ENCODE results near the gene FYN. TPM values are rescaled to one million over a fixed set of nuclear protein-coding genes. Genes with fewer than 3 reads are reported as not detected.
A peak's percentile ranks its signal among the peaks of the same experiment; 100 is the strongest.

Gene FYN
- total RNA-seq, 1 experiment from 2014 or later = 37.8 TPM

GRCh38 chr6:111920578-111920977 is 47.3 kb upstream of the FYN start:
- Mint-ChIP-seq H3K36me3 (ENCODE audit: insufficient read depth, unreplicated experiment) (no peaks in the 10 kb centered on the region), H3K27ac (ENCODE audit: low read depth, unreplicated experiment) (no peak overlapping the region), H3K9me3 (ENCODE audit: unreplicated experiment) (no peaks in the 10 kb centered on the region), H3K4me3 (ENCODE audit: unreplicated experiment) (no peak overlapping the region), H3K4me1 (ENCODE audit: insufficient read depth, unreplicated experiment) (peaks cover 9% of the 10 kb centered on the region), H3K27me3 (ENCODE audit: insufficient read depth, unreplicated experiment) (no peaks in the 10 kb centered on the region)
- intact Hi-C loops (cut with micrococcal nuclease) = no loop called here
- POLR2A ChIA-PET = interaction anchor here (1.3 kb wide), 1 partner anchor 18 kb away, joined by 3 read pairs; no protein-coding TSS in a partner anchor
- no peak for DNase-seq (ENCODE audit: unreplicated experiment)
- CTCF ChIA-PET = interaction anchor here (0.6 to 0.7 kb wide), 2 partner anchors 17 to 1634 kb away, joined by 3 read pairs; no protein-coding TSS in a partner anchor
- BruUV-seq (replicated peaks) = no TSS peak
- TF ChIP-seq, protein P1, sequence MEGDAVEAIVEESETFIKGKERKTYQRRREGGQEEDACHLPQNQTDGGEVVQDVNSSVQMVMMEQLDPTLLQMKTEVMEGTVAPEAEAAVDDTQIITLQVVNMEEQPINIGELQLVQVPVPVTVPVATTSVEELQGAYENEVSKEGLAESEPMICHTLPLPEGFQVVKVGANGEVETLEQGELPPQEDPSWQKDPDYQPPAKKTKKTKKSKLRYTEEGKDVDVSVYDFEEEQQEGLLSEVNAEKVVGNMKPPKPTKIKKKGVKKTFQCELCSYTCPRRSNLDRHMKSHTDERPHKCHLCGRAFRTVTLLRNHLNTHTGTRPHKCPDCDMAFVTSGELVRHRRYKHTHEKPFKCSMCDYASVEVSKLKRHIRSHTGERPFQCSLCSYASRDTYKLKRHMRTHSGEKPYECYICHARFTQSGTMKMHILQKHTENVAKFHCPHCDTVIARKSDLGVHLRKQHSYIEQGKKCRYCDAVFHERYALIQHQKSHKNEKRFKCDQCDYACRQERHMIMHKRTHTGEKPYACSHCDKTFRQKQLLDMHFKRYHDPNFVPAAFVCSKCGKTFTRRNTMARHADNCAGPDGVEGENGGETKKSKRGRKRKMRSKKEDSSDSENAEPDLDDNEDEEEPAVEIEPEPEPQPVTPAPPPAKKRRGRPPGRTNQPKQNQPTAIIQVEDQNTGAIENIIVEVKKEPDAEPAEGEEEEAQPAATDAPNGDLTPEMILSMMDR (IDR thresholded peaks at IDR 0.05; ENCODE audit: unreplicated experiment) = no peak

DNA sequence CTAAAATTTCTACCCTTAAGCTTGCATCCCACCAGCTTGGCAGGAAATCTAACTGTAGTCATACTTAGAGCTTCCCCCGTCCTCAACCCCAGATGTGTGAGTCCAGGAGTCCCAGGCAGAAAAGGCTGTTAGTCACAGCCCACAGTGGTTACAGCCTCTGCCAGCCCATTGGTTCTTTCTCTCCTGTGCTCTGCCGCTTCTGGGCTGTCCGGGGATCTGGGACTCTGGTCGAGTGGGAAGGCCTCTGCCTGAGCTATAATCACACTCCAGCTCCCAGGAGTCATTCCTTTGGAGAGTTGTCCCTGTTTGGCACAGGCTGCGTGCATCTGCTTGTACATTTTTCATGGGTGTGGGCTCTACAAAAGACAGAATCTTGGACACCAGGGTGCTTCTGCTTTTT is 45.6 kb upstream of the FYN start:
- BruUV-seq (replicated peaks) = no TSS peak
- TF ChIP-seq, protein P1 (IDR thresholded peaks at IDR 0.05; ENCODE audit: unreplicated experiment) = no peak
- CTCF ChIA-PET = interaction anchor here (0.6 kb wide), 1 partner anchor 449 kb away, joined by 3 read pairs; no protein-coding TSS in a partner anchor

DNA sequence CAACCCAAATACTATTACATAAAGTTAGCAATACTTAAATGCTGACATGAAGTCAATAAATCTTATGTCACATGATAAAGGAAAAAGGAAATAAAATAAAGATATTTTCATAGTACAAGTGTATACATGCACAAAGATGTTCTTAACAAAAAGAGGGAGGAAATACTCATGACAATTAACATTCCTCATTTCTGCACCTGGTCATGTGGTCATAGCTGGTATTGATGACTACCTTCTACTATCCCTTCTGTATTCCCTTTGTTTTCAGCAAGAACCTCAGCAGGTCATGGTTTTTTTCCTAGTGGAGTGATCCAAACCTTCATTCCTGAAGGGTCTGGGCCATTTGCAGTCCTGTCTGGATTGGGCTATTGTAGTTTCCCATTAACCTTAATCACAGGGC is 43.5 kb upstream of the FYN start:
- Mint-ChIP-seq H3K4me3 (ENCODE audit: unreplicated experiment) (no peak overlapping the region), H3K27ac (ENCODE audit: low read depth, unreplicated experiment) (no peak overlapping the region)

More for the DNA sequence above, 45.6 kb upstream of the FYN start:
- intact Hi-C loops (cut with micrococcal nuclease) = no loop called here
- Mint-ChIP-seq H3K4me1 (ENCODE audit: insufficient read depth, unreplicated experiment) (peaks cover 9% of the 10 kb centered on the region), H3K27ac (ENCODE audit: low read depth, unreplicated experiment) (no peak overlapping the region), H3K4me3 (ENCODE audit: unreplicated experiment) (no peak overlapping the region), H3K27me3 (ENCODE audit: insufficient read depth, unreplicated experiment) (no peaks in the 10 kb centered on the region), H3K36me3 (ENCODE audit: insufficient read depth, unreplicated experiment) (no peaks in the 10 kb centered on the region), H3K9me3 (ENCODE audit: unreplicated experiment) (no peaks in the 10 kb centered on the region)
- DNase-seq (ENCODE audit: unreplicated experiment) = peak; percentile 11
- POLR2A ChIA-PET = no interaction called here

GRCh38 chr6:111914617-111915016 is 41.4 kb upstream of the FYN start:
- Mint-ChIP-seq H3K4me3 (ENCODE audit: unreplicated experiment) (no peak overlapping the region), H3K36me3 (ENCODE audit: insufficient read depth, unreplicated experiment) (no peaks in the 10 kb centered on the region), H3K27me3 (ENCODE audit: insufficient read depth, unreplicated experiment) (no peaks in the 10 kb centered on the region), H3K27ac (ENCODE audit: low read depth, unreplicated experiment) (no peak overlapping the region), H3K4me1 (ENCODE audit: insufficient read depth, unreplicated experiment) (no peaks in the 10 kb centered on the region), H3K9me3 (ENCODE audit: unreplicated experiment) (no peaks in the 10 kb centered on the region)
- intact Hi-C loops (cut with micrococcal nuclease) = no loop called here
- POLR2A ChIA-PET = no interaction called here
- TF ChIP-seq, protein P1 (IDR thresholded peaks at IDR 0.05; ENCODE audit: unreplicated experiment) = no peak
- CTCF ChIA-PET = interaction anchor here (0.6 kb wide), 1 partner anchor 45 kb away, joined by 4 read pairs; no protein-coding TSS in a partner anchor
- DNase-seq (ENCODE audit: unreplicated experiment) = no peak
- BruUV-seq (replicated peaks) = no TSS peak

More for the DNA sequence above, 43.5 kb upstream of the FYN start:
- TF ChIP-seq, protein P1 (IDR thresholded peaks at IDR 0.05; ENCODE audit: unreplicated experiment) = no peak
- Mint-ChIP-seq H3K27me3 (ENCODE audit: insufficient read depth, unreplicated experiment) (no peaks in the 10 kb centered on the region), H3K4me1 (ENCODE audit: insufficient read depth, unreplicated experiment) (no peaks in the 10 kb centered on the region), H3K9me3 (ENCODE audit: unreplicated experiment) (no peaks in the 10 kb centered on the region), H3K36me3 (ENCODE audit: insufficient read depth, unreplicated experiment) (no peaks in the 10 kb centered on the region)
- DNase-seq (ENCODE audit: unreplicated experiment) = no peak
- intact Hi-C loops (cut with micrococcal nuclease) = no loop called here
- BruUV-seq (replicated peaks) = no TSS peak
- CTCF ChIA-PET = no interaction called here
- POLR2A ChIA-PET = interaction anchor here (0.6 kb wide), 1 partner anchor 119 kb away, joined by 3 read pairs; no protein-coding TSS in a partner anchor
